ENCODE data around the gene KHNYN.

Gene KHNYN

DNA sequence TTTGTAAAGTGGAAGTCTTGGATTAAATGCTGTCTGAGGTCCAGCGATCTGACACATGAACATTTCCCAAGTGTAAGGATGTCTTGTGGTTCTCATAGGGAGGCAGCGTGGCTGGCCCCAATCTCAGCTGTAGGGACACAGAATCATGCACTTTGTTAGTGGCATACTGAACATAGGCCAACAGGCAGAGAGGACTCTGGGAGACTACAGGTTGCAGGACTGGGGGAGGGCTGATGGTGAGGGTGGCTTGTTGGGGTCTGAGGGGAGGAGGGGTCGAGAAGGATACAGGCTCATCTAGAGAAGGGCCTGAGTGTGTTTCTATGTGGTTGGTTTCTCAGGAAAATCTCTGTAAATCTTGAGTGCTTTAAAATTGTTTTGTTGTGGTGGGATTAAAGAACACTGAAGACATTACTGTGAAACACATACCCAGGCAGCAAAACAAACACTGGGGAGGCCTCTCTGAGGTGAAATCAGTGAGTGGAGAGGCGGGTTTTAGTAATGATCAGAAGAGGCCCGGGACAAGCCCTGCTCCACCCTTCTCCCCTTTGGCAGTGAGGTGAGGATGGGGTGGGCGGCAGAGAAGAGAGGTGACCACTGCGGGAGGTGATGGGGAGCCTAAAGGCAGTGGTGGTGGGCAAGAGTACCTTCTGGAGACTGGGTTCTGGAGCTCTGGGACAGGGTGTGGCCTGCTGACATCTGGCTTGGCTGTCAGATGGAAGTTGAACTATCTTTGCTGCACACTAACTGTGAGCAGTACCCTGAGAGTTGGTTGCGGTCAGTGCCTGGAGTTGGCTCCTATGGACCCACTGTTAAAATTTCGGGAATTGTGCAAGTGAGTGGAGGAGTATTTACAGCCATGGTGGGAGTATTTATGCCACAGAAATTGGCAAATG, 27.7 kb upstream of the KHNYN start:
- no peak for DNase-seq

DNA sequence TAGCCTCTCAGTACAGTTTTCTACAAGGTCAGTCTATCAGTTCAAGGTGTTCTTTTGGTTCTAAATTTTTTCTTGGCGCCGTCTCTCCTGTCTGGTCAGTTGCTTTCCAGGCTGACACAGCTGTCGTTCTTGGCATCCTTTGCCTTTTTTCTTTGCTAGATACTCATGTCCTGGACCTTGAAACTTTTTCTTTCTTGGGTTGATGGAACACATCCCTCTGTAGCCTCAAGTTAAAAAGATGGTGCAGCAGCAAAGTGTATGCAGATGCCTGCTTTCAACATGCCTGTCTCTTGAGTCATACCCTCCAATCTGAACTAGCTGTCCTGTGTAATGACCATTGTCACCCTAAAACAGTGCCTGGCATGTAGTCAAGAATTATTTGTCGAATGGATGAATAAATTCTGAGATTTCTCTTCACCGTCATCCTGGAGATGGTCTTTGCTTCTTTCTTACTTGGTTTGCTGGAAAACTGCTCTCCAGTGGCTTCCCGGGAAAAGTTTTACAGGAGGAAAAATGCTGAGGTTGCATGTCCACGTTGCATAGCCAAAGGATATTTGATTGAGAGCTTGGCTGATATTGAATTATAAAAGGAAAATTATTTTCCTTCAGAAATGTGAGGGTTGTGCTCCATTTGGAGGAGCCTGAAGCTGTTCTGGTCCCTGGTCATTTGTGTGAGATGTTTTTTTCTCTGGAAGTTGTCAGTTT, 26.3 kb upstream of the KHNYN start:
- DNase-seq = no peak

DNA sequence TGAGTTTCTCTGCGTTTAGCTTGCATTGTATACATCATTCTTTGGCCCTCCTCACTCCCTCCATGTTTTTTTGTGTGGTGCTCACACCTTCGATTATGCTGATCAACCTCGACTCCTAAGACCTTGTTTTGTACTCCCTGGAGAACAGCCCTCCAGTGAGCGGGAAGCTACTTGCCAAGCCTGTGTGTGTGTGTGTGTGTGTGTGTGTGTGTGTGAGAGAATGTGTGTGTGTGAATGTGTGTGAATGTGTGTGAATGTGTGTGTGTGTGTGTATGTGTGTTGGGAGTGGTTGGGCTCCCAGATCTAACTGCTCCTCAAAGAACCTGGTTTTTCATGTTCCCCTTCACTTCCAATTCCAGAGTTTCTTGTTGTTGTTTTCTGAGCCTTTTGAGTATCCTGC, 24.9 kb upstream of the KHNYN start:
- DNase-seq = no peak

DNA sequence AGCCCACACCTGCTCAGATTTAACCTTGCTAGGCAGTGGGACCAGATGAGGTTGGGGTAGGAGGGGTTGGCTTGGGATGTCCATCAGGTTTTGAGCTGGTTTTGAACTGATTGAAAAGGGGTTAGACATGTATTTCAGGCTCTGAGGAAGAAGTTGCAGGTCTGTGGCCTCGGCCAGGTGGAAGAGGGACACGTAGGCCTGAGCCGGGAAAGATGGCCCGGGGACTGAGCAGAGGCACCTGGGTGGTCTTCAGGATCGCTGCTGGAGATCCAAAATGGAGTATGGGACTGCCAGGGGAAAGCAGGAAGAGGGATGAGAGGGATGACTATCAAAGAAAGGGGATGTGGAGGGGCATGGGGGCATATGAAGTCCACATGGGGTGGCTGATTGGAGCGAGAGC, 23.3 kb upstream of the KHNYN start:
- no peak for DNase-seq

DNA sequence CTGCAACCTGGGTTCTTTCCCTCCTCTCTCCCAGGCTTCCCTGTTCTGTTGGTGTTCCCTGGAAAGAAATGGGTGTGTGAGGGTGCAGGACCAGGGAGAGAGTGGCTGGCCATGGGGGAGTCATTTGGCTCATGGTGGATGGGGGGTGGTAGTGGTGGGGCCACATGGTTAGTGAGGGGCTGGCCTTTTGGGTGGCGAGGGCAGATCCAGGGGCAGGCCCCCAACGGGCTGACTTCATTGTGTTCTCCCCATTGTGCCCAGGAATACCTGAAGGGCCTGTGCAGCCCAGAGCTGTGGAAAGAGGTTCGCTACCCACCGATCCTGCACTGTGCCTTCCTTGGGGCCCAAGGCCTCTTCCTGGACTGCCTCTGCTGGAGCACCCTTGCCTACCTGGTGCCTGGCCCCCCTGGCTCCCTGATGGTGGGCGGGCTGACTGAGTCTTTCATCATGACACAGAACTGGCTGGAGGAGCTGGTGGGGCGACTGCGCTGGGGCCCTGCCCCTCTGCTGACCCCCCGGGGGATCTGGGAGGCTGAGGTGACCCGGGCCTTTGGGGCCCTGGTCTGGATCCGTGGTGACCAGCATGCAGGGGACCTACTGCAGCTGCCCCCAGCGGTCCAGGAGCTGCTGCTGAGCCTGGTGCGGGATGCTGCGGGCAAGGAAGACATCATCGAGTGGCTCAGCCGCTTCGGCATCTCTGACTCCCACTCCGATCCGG, 22.0 kb upstream of the KHNYN start:
- DNase-seq = no peak

DNA sequence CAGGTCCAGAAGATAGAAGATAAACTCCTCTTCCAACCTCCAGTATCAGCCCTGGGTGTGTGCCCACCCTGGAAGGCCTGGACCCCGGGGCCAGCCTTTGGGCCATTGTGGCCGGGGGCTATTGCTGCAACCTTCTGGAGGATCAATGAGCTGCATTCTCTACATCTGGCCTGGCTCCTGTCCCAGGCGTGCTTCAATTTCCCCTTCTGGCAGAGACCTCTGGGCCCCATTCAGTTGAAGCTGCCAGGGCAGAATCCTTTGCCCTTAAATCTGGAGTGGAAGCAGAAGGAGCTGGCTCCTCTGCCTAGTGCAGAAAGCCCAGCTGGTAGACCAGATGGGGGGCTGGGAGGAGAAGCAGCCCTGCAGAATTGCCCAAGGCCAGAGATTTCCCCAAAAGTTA, 21.0 kb upstream of the KHNYN start:
- DNase-seq = no peak

DNA sequence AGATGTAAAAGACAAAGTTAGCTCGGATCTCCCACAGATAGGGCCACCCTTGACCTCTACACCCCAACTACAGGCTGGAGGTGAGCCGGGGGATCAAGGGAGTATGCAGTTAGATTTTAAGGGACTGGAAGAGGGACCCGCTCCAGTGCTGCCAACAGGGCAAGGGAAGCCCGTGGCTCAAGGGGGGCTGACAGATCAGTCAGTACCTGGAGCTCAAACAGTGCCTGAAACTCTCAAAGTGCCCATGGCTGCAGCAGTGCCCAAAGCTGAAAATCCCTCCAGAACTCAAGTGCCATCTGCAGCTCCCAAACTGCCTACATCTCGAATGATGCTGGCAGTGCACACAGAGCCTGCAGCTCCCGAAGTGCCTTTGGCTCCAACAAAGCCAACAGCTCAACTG, 20.6 kb upstream of the KHNYN start:
- DNase-seq = no peak

DNA sequence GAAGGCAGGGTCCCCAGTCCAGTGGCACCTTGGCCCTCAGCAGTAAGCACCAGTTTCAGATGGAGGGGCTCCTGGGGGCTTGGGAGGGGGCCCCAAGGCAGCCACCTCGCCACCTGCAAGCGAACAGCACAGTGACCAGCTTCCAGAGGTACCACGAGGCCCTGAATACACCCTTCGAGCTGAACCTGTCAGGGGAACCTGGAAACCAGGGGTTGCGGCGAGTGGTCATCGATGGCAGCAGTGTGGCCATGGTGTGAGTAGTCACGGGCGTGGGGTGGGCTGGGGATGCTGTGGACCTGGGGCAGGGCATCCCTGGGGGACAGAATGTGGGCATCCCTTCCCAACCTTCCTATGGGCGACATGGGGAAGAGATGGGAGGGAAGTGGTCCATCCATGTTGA, 19.8 kb upstream of the KHNYN start:
- no peak for DNase-seq

DNA sequence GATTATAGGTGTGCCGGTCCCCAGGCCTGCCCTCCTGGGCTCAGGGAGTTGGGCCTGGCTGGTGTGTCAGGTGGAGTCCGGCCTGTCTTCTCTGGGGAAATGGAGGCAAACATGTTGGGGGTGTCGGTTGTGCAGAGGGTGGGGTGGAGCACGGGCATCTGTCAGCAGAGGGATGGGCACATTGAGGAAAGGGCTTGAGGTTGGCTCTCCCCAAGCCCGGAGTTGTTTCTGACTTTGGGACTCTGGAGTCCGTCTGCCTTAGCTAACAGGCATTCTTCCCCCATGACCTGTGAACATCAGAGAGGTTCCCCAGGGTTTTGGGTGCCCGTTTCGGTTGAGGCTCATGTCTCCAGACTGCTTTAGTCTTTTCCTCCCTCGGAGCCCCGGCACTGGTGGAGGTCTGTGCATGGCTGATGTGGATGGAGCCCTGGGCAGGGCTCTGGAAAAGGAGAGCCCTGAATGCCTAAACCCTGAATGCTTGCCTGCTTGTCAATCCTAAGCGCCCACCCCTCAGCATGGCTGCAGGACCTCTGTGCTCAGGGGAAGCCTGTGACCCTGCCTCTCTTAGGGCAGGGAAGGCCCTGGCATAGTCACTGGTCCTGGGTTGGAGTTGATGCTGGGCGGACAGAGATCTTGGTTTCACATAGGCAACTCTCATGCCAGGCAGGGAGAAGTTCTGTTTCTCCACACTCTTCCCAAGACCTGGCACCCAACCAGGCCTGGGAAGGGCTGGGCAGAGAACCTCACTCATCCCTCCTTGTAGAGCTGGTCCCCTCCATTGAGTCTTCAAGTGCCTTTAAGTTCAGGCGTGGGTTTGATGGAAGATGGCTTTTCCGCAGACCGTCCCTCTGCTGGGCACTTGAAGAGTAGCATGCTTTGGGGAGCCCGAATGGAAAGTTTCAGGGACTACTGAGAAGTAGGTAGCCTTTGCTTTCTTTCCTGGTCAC, 18.0 kb upstream of the KHNYN start:
- DNase-seq = no peak

DNA sequence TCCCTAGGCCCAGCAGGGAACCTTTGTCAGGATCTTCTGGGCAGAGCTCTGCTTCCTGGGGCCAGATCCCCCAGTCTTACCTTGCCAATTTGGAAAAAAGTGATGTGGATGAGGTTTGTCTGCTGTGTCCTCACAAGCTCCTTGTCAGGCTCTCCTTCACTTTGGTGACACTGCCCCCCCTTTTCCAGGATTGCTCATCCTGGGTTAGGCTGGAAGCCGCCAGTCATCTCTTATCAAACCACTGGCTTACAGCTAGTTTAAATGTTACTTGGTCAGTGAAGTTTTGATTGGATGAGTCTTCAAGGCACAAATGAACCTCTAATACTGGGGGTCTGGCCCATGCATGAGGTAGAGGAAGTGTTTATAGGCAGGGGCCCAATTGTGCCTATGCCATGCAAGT, 15.7 kb upstream of the KHNYN start:
- no peak for DNase-seq

DNA sequence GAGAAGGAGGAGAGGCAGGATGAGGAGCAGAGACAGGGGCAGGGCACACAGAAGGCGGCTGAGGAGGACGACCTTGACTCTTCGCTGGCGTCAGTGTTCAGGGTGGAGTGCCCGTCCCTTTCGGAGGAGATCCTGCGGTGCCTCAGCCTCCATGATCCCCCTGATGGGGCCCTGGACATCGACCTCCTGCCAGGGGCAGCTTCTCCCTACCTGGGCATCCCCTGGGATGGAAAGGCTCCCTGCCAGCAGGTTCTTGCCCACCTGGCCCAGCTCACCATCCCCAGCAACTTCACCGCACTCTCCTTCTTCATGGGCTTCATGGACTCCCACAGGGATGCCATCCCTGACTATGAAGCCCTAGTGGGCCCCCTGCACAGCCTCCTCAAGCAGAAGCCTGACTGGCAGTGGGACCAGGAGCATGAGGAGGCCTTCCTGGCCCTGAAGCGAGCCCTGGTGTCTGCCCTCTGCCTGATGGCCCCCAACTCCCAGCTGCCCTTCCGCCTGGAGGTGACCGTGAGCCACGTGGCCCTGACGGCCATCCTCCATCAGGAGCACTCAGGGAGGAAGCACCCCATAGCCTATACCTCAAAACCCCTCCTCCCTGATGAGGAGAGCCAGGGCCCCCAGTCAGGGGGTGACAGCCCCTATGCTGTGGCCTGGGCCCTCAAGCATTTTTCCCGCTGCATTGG, 14.9 kb upstream of the KHNYN start:
- DNase-seq = no peak

DNA sequence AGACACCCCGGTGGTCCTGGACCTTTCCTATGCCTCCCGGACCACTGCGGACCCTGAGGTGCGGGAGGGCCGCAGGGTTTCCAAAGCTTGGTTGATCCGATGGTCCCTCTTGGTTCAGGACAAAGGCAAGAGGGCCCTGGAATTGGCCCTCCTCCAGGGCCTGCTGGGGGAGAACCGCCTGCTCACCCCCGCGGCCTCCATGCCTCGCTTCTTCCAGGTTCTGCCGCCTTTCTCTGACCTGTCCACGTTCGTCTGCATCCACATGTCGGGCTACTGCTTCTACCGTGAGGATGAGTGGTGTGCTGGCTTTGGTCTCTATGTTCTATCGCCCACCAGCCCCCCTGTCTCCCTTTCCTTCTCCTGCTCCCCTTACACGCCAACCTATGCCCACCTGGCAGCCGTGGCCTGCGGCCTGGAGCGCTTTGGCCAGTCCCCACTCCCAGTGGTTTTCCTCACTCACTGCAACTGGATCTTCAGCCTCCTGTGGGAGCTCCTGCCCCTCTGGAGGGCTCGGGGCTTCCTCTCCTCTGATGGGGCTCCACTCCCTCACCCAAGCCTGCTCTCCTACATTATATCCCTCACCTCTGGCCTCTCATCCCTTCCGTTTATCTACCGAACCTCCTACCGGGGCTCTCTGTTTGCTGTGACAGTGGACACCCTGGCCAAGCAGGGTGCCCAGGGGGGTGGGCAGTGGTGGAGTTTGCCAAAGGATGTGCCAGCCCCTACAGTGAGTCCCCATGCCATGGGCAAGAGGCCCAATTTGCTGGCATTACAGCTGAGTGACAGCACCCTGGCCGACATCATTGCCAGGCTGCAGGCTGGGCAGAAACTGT, 14.1 kb upstream of the KHNYN start:
- no peak for DNase-seq

DNA sequence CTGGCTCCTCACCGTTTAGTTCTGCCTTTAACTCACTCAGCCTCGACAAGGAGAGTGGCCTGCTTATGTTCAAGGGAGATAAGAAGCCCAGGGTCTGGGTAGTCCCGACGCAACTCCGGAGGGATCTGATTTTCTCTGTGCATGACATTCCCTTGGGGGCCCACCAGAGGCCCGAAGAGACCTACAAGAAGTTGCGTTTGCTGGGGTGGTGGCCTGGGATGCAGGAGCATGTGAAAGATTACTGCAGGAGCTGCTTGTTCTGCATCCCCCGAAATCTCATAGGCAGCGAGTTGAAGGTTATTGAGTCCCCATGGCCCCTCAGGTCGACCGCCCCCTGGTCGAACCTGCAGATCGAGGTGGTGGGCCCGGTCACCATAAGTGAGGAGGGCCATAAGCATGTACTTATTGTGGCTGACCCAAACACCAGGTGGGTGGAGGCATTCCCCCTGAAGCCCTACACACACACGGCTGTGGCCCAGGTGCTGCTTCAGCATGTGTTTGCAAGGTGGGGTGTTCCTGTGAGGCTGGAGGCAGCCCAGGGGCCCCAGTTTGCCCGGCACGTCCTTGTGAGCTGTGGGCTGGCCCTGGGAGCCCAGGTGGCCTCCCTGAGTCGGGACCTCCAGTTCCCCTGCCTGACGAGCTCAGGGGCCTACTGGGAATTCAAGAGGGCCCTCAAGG, 13.4 kb upstream of the KHNYN start:
- no peak for DNase-seq

DNA sequence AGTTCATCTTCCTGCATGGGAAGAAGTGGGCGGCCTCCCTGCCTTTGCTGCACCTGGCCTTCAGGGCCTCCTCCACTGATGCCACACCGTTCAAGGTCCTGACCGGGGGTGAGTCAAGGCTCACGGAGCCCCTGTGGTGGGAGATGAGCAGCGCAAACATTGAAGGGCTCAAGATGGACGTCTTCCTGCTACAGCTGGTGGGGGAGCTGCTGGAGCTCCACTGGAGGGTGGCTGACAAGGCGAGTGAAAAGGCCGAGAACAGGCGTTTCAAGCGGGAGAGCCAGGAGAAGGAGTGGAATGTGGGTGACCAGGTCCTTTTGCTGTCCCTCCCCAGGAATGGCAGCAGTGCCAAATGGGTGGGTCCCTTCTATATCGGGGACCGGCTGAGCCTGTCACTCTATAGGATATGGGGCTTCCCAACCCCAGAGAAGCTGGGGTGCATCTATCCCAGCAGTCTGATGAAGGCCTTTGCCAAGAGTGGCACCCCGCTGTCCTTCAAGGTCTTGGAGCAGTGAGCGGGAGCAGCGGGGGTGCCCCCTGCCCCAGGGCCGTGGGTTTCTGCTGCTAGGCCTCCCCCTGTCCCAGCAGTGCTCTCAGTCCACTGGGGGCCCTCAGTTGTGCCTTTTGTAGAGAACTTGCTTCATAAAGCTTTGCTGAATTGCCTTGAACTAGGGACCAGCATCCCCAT, 12.7 kb upstream of the KHNYN start:
- no peak for DNase-seq

DNA sequence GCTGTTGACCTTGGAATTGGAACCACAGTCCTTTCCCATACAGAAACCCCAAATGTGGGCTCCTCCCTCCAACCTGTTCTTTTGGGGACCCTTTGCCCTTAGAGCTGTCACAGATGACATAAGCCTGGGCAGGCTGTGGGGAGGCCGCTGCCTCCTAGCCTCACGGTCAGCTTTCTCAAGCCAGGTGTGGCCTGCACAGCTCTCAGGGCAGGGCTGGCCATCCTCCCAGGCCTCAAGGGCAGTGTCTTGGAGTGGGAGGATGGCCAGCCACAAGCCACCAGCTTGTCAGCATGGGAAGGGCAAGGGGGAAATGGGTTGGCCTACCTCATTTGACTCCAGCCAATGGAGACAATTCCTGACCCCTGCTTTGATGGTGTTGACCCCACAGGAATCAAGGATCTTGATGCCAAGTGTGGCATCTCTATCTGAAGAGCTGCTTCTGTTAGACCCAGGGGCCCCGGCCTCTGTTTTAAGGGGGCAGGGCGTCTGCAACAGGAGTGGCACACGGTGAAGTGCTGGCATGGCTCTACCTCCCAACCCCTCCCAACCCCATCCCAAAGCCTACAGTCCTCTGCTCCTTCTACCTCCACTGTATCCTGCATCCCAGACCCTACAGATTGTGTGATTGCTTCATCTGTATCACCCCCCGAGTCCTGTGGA, 11.8 kb upstream of the KHNYN start:
- no peak for DNase-seq

DNA sequence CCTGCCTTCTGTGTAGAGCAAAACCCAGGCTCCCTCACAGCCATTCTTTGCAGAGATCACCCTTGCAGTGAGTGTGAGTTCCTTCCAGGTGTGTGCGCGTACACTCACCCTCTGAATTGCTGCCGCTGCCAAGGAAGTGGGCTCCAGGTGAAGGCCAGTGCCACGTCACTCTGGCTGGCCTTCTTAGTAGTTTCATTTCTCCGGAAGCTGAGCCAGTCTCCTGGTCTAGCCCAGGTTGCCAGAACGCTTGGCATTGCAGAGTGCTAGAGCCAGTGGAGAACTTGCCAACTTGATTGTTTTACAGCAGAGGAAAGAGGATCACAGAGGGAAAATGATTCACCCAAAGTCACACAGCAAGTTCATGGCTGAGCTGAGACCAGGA, 11.3 kb upstream of the KHNYN start:
- DNase-seq = no peak

DNA sequence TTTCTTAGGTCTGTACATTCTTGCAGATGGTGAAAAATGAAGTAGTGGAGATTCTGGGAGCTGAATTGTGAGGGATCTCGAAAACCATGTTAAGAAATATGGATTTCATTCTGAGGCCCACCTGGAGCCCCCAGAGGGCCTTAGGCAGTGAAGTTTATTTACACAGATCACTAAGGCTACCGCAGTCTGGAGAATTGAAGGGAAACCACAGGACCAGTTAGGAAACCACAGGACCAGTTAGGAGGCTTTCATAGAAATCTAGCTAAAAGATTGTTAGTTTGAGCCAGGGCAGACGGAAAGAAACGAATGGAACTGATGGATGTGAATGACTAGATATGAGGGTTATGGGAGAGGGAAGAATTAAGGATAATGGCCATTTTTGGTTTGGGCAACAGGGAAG, 7.5 kb upstream of the KHNYN start:
- DNase-seq = no peak

DNA sequence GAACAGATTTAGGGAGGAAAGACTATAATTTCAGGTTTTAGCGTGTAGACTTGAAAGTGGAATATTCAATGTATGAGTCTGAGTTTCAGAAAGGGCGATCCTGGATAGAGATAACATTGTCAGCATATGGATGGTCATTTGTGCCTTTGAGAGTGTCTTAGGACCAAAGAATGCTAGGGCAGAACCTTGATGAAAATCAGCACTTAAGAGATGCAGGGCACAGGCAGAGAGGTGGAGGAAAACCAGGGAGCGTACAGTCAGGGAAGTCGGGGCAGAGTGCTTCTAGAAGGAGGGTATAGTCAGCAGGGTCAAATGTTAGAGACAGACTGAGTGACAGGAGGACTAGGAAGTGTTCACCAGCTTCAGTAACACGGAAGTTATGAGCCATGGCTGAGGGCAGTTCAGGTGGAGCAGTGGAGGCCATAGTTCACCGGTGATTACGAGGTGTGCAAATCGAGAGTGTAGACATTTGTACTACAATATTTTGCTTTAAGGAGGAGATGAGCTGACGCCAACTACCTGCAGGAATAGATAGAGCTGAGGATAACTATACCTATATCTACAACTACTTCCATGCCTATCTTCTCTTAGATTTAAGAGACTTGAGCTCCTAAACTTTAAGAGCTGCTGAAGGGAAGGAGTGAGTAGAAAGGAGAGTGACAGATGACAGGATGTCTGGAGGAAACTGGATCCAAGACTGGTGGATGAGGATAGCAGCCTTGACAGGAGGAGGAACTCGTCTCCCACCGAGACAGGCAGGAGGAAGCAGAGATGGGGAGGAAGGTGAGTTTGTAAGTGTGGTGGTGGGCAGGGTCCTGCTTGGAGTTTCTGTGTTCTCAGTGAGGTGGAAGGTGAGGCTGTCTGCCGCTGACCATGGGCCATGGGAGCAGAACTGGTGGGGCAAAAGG, 6.8 kb upstream of the KHNYN start:
- no peak for DNase-seq

All from NCI-H1930 (cell line).